Glutamatergic neuron (in vitro differentiated cells): ENCODE data around the gene ATP11A. TPM values are rescaled to one million over a fixed set of nuclear protein-coding genes. Genes with fewer than 3 reads are reported as not detected.

Experiments used
- DNase-seq: peaks from one replicate; pipeline ENCODE4 v3.0.0; 2022
- H3K27ac Mint-ChIP-seq: one replicate; pipeline ENCODE4 v1.8.0; 2020; ENCODE audit warnings: mild to moderate bottlenecking, mixed read lengths, inconsistent platforms; ENCODE audit not compliant: unreplicated experiment
- H3K27me3 Mint-ChIP-seq: one replicate; pipeline ENCODE4 v1.8.0; 2020; ENCODE audit warnings: mild to moderate bottlenecking, moderate library complexity, mixed read lengths, inconsistent platforms; ENCODE audit not compliant: unreplicated experiment
- H3K36me3 Mint-ChIP-seq: one replicate; pipeline ENCODE4 v1.8.0; 2020; ENCODE audit warnings: mild to moderate bottlenecking, mixed read lengths, inconsistent platforms; ENCODE audit not compliant: unreplicated experiment
- H3K4me1 Mint-ChIP-seq: one replicate; pipeline ENCODE4 v1.8.0; 2020; ENCODE audit warnings: mild to moderate bottlenecking, low read depth, mixed read lengths, inconsistent platforms; ENCODE audit not compliant: unreplicated experiment
- H3K4me3 Mint-ChIP-seq: one replicate; pipeline ENCODE4 v1.8.0; 2020; ENCODE audit warnings: mild to moderate bottlenecking, mixed read lengths, inconsistent platforms; ENCODE audit not compliant: unreplicated experiment
- H3K9me3 Mint-ChIP-seq: one replicate; pipeline ENCODE4 v1.8.0; 2020; ENCODE audit warnings: mild to moderate bottlenecking, moderate library complexity, mixed read lengths, inconsistent platforms; ENCODE audit not compliant: unreplicated experiment
- total RNA-seq: library from RNA; stranded (reverse); fragmentation: NEBNext Ultra II Directional; extraction: Animal tissue kit (Norgen Biotek cat#: 25700); gene quantifications from one replicate; pipeline ENCODE4 v1.2.1, GENCODE V29; 2021; ENCODE audit not compliant: unreplicated experiment
- TF ChIP-seq, protein P1 (sequence below): fragments of 200-600 bp; sonication (generic); IDR thresholded peaks from one replicate; pipeline ENCODE4 v1.5.0; 2021; ENCODE audit not compliant: partially characterized antibody, unreplicated experiment

The ATP11A gene
- total RNA-seq, 1 donor from 2014 or later: 127 TPM

DNA sequence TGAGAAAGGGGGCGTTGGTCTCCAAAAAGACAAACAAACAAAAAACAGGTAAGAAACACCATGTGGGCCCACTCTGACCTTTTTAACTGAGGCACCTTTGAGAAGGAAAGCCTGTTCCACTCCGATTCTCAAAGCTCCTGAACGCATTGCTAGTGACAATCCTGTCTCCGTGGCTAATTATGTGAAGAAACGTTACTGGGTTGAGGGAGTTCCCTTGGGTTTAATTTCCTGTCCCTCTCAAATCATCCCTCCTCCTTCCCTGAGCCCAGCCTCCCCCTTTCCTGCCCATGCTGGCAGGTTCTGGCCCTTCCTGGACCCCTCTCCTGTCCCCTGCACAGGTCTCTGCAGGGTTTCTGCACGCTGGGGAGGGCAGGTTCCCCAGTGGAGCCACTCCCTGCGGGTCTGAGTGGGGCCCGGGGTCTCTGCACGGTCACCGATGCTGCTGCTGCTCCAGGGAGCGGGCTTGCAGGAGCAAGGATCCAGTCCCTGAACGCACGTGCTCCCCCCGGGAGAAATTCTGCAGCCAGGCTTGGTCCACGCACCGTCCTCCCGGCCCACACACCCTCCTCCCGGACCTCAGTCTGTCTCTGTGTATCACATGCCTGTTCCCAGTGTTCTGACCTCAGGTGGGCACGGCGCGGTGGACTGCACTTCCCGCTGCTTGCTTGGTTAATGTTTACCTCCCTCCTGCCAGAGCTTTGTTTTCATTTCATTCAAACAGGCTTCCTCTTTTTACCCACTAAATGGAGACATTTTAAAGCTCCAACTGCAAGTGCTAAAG is 202.8 kb downstream of the ATP11A start:
- TF ChIP-seq, protein P1, sequence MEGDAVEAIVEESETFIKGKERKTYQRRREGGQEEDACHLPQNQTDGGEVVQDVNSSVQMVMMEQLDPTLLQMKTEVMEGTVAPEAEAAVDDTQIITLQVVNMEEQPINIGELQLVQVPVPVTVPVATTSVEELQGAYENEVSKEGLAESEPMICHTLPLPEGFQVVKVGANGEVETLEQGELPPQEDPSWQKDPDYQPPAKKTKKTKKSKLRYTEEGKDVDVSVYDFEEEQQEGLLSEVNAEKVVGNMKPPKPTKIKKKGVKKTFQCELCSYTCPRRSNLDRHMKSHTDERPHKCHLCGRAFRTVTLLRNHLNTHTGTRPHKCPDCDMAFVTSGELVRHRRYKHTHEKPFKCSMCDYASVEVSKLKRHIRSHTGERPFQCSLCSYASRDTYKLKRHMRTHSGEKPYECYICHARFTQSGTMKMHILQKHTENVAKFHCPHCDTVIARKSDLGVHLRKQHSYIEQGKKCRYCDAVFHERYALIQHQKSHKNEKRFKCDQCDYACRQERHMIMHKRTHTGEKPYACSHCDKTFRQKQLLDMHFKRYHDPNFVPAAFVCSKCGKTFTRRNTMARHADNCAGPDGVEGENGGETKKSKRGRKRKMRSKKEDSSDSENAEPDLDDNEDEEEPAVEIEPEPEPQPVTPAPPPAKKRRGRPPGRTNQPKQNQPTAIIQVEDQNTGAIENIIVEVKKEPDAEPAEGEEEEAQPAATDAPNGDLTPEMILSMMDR: no peak
- H3K9me3 Mint-ChIP-seq: peaks cover 5% of the 10 kb centered on the region
- H3K36me3 Mint-ChIP-seq: no peaks in the 10 kb centered on the region
- peaks cover 10% of the 10 kb centered on the region for H3K27me3 Mint-ChIP-seq
- H3K4me3 Mint-ChIP-seq: peak overlapping the region; percentile 70
- DNase-seq: peak; percentile 28
- H3K27ac Mint-ChIP-seq: peak overlapping the region; percentile 64
- H3K4me1 Mint-ChIP-seq: peaks cover 23% of the 10 kb centered on the region

DNA sequence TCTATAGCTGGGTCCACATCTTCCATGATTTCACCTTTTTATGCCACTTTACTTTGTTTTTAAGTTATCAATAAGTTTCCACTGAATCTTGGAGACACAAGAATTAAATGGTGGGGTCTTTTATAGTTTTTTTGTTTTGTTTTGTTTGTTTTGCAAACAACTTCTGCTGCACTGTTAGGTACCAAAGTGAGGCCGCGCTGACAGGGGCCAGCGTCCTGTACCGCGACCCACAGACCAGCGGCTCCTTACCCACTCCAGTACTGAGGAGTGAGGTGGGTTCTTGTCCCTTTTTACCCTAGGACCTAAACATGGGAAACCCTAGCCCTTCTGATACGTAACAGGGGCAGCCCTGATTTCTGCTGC is 203.3 kb downstream of the ATP11A start:
- peaks cover 10% of the 10 kb centered on the region for H3K27me3 Mint-ChIP-seq
- H3K4me1 Mint-ChIP-seq: peaks cover 18% of the 10 kb centered on the region
- H3K27ac Mint-ChIP-seq: peak overlapping the region; percentile 64

DNA sequence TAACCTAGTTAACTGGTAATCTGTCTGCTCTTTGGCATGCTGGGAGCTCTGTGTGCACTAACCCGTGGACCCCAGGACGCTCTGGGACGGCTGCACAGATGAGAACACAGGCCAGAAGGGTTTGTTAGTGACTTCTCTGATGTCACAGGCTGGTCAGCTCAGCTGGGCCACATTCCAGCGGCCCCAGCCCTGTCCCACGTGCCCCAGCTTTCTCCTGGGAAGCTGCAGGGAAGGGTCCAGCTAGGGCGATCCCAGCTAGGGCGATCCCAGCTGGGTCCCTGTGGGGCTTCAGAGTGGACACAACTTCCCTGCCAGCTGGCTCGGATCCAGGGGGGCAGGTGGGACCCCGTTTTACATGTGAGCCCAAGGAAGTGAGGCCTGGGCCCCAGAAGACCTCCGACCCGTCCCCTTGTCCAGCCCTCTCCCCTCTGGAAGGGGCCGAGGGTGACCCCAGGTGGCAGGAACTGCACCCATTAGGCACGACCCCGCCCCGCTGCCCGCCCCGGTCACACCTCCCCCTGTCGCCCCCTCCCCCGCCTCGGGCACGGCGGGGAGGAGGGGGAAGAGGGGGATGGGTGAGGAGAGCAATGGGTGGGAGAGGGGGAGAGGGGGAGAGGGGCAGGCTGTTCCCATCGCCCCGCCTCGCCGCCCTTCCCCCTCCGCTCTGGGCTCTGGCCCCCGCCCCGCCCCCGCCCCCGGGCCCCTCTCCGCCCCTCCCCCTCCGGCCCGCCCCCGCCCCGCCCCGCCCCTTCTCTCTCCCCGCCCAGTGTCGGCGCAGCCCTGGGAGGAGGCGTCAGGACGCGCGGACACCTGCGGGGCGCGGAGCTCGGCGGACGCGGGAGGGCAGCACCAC is 204.0 kb downstream of the ATP11A start:
- H3K36me3 Mint-ChIP-seq: no peaks in the 10 kb centered on the region
- no peak overlapping the region for H3K27ac Mint-ChIP-seq
- H3K9me3 Mint-ChIP-seq: peaks cover 5% of the 10 kb centered on the region
- peak overlapping the region; percentile 59 for H3K4me3 Mint-ChIP-seq
- DNase-seq: peak; percentile 76
- TF ChIP-seq, protein P1: no peak
- peaks cover 10% of the 10 kb centered on the region for H3K27me3 Mint-ChIP-seq
- peaks cover 20% of the 10 kb centered on the region for H3K4me1 Mint-ChIP-seq

More for the DNA sequence above, 203.3 kb downstream of the ATP11A start:
- Mint-ChIP-seq H3K9me3 (peaks cover 5% of the 10 kb centered on the region), H3K36me3 (no peaks in the 10 kb centered on the region), H3K4me3 (peak overlapping the region; percentile 70)
- TF ChIP-seq, protein P1: no peak
- no peak for DNase-seq

DNA sequence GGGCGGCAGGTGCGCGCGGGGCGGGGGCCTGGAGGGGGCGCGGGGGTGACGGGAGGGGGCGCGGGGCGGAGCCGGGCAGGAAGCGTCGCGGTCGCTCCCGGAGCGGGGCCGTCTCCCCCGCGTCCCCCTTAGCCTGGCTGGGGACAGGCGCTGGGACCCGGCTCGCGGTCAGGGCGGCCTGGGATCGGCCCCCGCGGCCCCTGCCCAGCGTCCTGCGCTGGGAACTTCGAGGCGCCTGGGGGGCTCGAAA is 204.5 kb downstream of the ATP11A start:
- H3K4me1 Mint-ChIP-seq: peaks cover 20% of the 10 kb centered on the region
- H3K27me3 Mint-ChIP-seq: peaks cover 10% of the 10 kb centered on the region

More for the DNA sequence above, 204.5 kb downstream of the ATP11A start:
- Mint-ChIP-seq H3K4me3 (no peak overlapping the region), H3K36me3 (no peaks in the 10 kb centered on the region), H3K9me3 (peaks cover 9% of the 10 kb centered on the region), H3K27ac (no peak overlapping the region)
- DNase-seq: no peak
- TF ChIP-seq, protein P1: no peak
